GM18873 (cell line): ENCODE results near the gene KCNJ2.

ENCODE experiments used
- ATAC-seq: cut with Tn5 transposase; IDR thresholded peaks from one replicate; pipeline ENCODE4 v1.9.1; 2021; ENCODE audit warnings: mild to moderate bottlenecking, moderate library complexity, moderate number of reproducible peaks; ENCODE audit not compliant: unreplicated experiment, low FRiP score

Gene KCNJ2

DNA sequence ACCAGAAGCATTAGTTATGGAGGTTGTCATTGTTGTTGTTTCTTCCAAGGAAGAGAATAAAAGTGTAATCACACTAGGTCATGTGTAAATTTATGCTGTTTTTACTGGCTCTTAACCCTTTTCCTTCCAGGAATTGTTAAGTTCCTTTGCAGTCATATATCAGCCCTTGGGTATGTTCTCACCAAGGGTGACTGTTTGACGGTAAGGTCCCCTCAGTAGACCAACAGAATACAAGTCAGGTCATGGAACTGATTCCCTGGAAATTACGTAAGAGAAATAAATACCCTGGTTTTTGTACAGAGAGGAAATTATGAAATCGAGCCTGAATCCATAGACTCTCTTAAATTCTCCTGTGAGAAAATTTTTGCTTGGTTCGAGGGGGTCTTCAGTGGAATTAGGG is 11.2 kb upstream of the KCNJ2 start:
- no peak for ATAC-seq

DNA sequence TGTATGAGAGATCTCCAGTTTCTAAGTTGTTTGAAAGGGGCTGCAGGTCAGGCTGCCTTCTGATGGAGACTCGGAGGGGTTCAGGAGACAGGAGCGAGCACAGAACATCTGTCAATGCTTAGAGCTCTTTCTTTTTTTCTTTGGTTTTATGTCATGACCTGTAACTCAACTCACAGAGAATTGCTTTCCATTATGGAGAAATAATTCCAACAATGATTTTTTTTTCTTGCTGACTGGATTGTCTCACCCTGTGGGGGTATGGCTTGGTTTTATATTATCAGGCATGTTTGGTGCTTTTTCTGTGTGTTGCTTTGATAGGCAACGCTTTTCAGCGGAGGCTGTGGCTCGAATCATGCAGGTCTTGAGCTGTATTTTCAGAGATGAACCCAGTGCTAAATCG is 10.7 kb upstream of the KCNJ2 start:
- ATAC-seq = no peak

DNA sequence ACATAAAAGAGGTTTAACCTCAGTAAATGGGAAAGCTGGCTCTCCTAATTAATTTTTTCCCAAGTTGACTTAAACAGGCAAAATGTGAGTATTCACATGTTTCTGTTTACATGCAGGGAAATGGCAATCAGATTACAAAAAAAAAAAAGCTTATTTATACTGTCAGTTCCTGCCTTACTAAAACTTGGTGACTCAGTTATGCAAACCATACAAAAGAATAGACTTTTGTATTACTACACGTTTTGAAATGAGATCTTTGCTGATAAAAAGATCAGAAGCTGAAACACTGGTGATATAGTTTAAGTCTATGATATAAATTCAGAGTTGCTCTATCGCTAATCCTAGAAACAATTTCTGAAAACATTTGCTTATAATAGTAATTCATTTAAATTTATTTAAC is 9.4 kb upstream of the KCNJ2 start:
- ATAC-seq = no peak

DNA sequence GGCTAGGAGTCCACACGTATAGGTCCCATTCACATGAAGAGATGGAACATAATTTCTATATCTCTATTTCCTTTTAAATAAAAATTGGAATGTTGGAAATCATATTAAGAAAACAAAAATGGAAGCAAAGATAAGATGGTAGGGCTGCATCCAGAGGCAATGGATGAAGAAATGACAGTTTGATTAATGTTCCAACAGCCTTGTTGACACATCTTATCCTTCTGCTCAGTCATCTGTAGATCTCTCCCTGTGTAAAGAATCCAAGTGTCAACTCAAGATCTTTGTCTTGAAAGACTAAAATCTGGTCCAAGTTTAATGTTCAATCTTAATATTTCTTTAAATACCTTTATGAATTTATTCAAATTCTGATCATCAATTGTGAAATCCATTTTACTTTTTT is 7.8 kb upstream of the KCNJ2 start:
- ATAC-seq = no peak

DNA sequence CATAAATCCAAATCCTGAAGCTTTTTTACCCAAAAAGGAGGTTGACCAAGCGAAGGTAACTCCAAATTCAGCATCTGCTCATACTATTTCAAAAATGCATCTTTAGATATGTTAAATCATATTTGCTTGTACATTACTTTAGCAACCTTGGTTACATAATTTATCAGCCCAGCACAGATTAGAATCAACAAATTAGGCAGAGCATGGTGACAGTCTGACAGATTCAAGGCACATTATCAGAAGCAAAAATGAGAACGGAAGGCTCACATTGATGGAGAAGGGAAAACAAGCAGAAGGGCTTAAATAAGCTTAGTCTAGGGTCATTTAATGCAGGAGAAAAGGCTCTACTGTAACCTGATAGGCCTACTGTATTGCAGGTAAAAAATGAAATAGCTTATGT is 3.9 kb upstream of the KCNJ2 start:
- ATAC-seq = no peak

DNA sequence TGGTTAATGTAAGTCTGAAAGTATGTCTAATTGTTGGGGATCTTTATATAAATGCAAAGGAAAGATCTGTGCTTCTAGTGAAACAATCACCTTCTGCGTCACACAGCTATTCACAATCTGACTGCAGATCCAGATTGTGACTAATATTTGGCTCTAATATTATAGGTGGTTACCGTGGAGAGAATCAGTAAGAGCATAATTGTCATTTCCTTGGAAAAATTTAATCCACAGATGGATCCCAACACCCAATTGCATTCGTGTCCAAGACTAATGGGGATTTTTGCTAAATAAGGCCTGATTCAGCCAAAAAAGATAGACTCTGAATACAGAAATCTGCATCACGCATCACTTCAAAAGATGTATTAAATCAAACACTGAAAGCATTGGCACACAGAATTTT is 2.7 kb upstream of the KCNJ2 start:
- ATAC-seq = no peak

DNA sequence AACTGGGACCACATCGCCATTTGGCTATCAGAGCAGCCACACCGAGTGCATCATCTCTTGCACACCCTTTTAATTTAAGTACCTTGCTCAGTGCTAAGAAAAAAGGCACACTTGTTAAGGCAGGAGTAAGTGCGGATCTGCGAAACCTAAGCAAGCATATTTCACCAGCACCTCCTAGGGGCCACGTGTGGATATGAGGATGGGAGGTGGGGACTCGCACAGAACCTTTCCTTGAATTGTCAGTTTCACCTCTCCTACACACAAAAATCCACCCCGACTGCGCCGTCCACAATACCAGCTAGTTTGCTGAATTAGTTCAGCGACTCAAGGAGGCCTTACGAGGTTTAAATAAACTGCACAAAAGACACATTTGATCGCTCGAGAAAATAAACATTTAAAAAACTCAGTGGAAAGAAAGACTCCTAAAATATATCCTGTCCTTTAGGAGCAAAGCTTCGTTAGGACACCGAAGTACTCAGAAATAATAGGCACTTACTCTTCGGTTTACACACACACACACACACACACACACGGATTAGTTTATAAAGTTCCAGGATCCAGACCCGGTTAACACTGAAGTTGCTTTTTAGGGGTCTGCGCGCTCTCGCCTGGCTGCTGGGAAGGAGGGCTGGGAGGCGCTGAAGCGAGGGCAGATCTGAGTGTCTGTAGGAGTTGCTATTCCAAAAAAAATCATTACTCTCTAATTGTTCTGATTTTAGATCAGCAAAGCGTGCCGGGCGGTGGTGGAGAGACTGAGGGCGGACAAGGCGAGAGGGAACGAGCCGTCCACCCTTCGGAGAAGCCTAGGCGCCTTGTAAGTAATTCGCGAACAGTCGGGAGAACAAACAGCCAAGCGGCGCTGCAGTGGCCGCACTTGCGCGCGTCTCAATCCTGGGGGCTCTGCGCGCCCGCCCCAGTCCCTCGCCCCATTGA is 1.0 kb upstream of the KCNJ2 start:
- ATAC-seq = peak; percentile 16

DNA sequence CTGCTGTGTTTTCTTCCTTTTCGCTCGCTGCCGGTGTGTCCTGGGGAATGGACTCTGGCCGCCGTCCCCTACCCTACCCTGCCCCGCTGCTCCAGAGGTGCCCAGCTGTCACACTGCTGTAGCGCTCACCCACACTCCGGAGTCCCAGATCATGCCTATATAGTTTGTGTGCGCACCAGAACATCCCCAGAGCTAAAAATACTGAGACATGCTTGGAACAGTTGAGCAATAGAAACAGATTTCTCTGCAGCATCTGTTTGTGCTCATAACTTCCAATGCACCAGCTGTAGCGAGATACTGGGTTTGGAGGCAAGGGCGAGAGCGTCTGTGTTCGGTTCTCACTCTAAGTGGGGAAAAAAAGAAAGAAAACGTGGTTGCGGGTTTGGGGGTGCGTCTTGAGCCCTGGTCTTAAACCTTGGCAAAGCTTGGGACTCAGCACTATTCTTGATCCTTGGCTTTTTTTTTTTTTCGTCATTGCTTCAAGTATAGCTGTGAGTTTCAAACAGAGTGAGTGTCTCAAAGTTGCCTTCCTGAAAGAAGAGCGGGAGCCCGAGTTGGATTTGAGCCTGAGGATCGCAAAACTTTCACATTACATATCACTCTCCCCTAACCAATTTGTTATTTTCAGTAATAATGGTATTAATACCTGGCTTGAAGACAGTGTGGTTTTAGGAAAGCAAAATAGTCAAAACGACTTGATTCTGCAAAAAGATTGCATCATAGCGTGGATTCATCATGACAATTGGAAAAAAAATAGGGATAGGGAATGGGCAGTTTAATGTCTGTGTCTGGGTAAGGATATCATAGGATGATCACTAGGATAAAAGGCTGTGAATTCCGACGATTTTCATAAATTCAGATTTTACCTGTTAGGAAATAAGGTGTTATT is 621 bp downstream of the KCNJ2 start:
- ATAC-seq = no peak

DNA sequence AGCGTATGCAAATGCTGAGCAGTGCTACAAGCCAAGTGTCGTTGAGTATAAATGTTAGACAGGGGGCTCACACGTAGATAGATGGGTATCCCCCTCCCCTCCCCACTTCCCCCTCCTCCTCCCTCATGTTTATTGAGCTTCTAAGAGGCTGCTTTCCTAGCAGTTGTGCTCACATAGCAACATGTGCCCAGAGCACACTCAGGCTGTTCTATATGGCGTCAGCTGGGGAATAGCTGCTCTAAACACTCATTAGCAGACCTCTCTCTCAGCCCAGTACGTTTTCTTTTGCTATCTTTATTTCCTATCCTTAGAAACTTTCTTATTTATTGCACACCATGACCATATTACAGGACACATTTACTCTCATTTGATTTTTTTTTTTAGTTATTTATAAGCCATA is 1.8 kb downstream of the KCNJ2 start:
- ATAC-seq = no peak

DNA sequence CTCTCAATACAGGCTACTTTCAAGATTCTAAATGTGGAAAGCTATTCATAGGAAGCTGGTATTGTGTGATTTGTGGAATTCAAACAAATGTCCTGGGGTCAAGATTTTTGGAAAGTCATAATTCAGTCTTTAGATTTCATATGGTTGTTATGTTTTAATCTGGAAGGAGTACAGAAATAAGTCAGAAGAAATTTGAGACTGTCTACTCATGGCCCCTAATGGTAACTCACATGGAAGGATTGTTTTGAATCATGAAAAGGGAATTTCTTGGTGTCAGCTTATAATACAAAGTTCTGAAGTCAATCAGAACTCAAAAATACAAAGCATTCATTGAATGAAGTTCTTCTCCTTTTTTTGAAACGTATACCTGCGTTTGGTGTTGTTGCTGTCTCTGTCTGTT is 3.1 kb downstream of the KCNJ2 start:
- no peak for ATAC-seq

DNA sequence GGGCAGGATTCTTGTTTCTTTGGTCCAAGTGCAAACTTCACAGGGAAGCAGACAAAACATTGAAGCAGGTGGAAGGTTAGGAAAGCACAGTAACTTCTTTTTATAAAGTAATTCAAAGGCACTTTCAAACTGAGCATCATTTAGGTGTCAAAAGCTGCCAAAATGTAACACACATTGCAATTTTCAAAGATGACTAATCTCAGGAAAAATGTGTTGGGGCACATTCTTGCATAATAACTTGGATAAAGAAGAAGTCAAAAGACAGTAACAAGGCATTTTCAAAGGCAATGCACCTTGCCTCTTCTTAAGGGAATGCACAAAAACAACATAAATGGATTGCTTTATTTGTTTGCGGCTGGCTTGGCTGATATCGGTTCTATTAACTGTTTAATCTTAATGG is 3.6 kb downstream of the KCNJ2 start:
- ATAC-seq = no peak

DNA sequence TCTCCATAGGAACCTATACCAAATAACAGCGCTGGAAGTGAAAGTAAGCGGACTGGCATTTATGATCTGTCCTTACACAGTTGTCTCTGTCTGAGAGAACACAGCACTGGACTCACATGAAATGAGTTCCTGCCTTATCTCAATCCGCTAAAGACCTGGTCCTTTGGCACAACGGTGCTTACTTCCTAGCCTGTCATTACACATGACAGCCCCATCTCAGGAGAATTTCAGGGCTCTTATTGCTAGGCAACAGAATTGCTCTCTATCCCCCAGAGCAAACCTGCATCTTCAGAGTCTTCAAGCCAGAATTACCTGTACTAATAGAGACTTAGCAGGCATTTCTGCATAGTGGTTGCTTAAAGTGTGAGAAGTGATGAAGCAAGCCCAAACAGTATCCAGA is 4.3 kb downstream of the KCNJ2 start:
- ATAC-seq = no peak

DNA sequence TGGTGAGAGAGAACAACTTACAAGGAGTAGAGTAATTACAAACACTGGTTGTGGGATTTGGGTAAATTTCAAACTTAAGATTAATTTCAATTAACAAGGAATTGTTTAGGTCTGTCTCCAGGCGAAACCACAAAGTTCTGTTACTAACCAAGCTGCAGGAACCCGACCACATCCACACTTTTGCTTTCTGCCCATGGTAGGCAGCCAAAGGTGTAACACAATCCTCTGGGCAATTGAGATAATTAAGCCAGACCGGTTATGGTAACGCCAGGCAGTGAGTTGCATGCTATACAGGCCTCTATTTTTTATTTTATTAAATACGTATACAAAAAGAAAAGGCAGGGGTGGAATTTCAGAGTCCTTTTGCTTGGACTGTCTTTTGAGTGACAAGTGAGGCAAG is 12.0 kb downstream of the KCNJ2 start:
- no peak for ATAC-seq

DNA sequence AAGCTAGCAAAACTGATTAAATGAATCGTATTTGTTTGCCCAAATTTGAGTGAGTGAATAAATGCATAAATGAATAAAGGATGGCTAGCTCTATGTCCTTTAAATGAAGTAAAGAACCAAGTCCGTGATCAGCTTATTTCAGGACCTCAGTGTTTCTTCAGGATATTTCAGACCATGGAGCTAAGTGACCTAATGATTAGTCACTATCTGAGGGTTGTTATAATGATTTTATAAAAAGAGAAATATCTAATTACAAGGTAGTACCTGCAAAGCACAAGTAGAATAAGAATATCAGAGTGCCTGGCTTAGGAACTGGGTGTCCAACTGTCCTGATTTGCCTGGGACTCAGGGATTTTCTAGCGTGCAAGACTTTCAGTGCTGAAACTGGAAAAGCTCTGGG is 12.5 kb downstream of the KCNJ2 start:
- no peak for ATAC-seq

DNA sequence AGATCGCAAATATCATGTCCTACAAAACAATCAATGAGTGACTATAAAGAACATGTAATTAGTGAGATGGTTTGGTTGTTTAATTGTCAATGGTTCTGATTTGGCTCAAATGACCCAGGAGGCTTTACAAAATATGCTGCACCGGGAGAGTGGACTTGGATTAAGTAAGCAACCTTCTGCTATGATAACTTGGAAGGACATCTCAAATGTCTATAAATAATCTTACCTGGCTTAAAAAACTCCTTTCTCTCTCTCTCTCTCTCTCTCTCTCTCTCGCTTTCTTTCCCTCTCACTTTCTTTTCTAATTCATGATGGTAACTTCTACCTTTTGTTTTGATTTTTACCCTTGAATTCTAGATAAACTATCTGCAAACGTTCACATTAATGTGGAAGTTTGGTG is 14.2 kb downstream of the KCNJ2 start:
- no peak for ATAC-seq

DNA sequence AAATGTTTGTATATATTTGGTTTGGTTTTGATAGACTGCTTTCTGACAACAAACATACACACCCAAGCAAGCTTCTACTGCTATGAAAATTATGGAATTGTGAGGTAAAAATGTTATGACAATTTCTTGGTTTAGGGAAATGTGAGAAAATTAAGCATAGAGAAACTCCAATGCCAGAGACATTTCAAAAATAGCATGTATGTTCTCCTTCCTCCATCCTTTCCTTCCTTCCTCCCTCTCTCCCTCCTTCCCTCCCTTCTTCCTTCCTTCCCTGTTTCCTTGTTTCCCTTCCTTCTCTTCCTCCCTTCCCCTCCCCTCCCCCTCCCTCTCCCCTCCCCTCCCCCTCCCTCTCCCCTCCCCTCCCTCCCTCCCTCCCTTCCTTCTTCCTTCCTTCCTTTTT is 14.9 kb downstream of the KCNJ2 start:
- ATAC-seq = no peak

DNA sequence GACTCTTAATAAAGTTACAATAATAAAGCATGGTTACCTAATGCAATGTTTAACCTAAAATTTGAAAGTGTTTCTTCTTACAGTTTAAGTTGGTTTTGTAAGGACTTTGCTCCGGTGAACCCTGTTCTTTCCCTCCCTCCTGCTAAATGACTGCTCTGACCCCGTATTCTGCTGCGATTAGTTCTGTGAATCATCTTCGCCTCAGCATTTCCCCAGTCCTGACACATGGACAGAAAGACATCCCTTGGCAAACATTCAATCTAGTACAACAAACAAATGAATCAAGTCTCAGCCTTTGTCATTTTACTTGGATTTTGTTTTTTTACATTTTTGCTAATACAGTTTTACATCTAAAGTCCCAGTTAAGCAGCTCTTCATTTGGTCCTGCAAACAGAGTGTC is 15.4 kb downstream of the KCNJ2 start:
- ATAC-seq = no peak

DNA sequence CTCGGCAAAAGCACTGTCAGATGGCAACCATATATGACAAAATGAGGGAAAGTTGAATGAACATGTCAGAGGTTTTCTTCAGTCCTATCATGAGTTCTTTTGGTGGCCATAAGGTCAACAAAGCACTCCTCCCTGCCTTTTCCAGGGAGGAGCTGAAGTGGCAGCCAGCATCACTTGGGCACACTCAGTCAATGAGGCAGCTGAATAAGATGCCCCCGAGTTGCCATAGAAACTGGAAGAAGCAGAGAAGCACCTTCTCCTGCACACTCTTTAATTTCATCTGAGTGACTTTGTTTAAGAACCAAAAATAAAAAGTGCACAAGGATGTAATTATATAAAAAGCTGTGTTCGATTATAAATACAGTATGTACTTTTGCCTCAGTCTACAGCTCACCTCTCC is 16.0 kb downstream of the KCNJ2 start:
- no peak for ATAC-seq

DNA sequence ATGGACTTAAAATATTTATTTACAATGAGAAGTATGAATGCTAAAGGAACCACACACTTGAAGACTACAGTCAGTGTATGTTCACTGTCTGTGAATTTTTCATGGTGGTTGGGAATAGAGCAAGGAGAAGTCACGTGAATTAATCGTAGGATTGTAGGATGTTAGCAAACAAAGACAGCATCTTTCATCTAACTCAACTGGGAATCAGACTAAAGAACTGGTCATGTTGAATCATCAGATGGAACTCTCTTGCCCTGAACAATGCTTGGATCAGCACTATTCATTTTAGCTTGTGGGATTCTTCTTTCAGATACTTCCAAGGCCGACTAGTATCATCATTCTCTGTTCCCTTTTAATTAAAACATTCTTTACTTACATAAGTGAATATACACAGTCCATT is 18.1 kb downstream of the KCNJ2 start:
- no peak for ATAC-seq

DNA sequence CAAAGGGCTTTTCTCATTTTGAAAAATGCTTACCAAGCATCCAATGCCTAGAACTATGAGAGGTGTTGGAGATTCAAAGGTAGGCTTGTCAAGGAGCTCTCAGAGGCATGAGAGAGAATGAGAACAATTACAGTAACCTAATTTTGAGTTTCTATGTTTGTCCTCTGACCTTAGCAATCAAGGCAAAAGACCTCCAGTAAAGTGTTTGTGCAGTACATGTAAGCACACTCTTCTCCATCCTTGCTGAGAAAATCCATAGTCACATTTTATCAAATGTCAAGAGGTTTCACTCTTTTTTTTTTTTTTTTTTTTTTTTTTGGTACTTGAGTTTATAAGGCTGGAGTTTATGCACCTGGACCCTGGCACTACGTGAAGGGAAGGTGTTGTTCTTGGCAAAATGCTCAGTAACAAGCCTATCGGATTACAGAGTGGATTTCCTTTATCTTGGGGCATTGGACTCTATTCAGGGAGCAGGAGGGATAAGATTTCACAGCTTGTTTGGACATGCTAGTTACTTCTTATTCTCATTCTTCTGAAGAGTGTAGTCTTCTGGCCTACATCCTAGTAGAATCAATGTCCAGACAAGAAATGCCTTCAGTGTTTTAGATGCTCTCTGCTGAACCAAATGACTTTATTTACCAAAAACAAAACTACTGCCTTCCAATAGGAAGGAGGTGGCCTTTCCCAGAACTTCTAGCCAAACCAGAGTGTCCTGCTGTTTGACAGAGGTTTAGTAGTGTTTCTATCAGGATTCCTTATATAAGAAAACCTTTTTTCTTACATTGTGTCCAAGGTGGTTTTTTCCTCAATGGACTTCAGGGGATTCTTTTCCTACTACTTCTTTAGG is 21.9 kb downstream of the KCNJ2 start:
- no peak for ATAC-seq

DNA sequence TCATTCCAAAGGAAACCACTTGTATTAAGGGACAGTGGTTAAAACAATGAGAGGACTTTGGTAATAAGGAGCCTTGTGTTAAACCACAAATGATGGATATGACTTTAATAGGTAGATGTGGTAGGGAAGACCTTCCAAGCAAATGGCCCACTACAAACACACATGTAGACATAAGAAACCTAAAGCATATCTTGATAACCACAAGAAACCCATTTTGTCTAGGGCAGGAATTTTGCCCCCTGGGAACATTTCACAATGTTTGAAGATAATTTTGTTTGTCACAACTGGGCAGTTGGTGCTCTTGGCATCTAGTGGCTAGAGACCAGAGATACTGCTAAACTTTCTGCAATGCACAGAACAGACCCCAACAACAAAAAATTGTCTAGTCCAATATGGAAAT is 25.8 kb downstream of the KCNJ2 start:
- no peak for ATAC-seq
